H54 (cell line): ENCODE data around the gene MAOB.

ENCODE experiments used
- DNase-seq: peaks from one replicate; pipeline ENCODE4 v3.0.0; 2011; ENCODE audit warnings: low spot score, mixed read lengths; ENCODE audit not compliant: insufficient read length
- FAIRE-seq: peaks from 3 replicates; lab custom pipeline; 2011; peaks lifted over from hg19 to GRCh38; lab: Jason Lieb, UNC
- POLR2A ChIP-seq: IDR thresholded peaks from 2 replicates; pipeline ENCODE4 v1.6.1; 2011; ENCODE audit warnings: low read depth, mild to moderate bottlenecking, low read length

Gene MAOB

DNA sequence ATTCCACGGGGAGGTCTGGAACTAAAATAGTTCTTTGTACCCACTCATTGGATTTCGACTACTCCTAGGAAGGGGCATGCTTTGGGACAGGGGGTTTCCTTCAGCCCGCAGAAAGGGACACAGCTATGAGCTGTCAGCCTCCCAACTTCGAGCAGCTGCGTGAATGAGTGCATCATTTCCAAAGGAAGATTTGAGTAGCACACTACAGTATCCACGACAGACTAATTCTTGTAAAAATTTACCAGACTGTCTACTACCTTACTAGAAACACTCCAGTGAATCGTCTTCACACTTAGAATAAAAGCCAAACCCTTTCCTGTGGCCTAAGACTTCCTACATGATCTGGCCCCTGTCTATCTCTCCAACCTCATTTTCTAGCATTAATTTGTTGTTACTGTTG lies 124.2 kb downstream of the MAOB start:
- DNase-seq = no peak
- no peak for FAIRE-seq
- no peak for TF ChIP-seq POLR2A

GRCh38 chrX:43756076-43756475 lies 126.2 kb downstream of the MAOB start:
- no peak for FAIRE-seq
- no peak for DNase-seq

DNA sequence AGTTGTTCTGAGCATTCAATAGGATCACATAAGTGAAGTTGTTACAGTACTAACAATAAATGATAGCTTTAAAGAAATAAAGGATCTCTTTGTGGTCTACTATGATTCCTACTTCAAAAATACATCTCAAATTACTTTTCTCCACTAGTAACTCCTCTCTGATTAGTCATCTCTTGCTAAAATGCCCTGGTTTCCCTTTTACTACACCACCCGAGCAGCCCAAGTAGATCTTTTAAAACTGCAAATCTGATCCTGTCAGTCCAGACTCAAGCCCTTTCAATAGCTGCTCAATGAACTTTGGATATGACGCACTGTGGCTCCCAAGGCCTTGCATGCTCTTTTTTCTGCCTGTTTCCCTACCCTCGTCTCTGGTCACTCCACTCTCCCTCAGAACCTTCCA lies 128.6 kb downstream of the MAOB start:
- DNase-seq = no peak
- FAIRE-seq = no peak
- TF ChIP-seq POLR2A = no peak

More at GRCh38 chrX:43756076-43756475, 126.2 kb downstream of the MAOB start:
- TF ChIP-seq POLR2A = no peak

- TF ChIP-seq POLR2A = no peak
- no peak for FAIRE-seq
Measured at GRCh38 chrX:43750248-43750676, 132.0 kb downstream of the MAOB start.

GRCh38 chrX:43747476-43747875 lies 134.8 kb downstream of the MAOB start:
- no peak for TF ChIP-seq POLR2A
- DNase-seq = no peak
- no peak for FAIRE-seq

More at GRCh38 chrX:43750248-43750676, 132.0 kb downstream of the MAOB start:
- DNase-seq = peak; percentile 1

GRCh38 chrX:43745938-43746721 lies 136.1 kb downstream of the MAOB start:
- no peak for TF ChIP-seq POLR2A
- DNase-seq (no peak), FAIRE-seq (no peak)

DNA sequence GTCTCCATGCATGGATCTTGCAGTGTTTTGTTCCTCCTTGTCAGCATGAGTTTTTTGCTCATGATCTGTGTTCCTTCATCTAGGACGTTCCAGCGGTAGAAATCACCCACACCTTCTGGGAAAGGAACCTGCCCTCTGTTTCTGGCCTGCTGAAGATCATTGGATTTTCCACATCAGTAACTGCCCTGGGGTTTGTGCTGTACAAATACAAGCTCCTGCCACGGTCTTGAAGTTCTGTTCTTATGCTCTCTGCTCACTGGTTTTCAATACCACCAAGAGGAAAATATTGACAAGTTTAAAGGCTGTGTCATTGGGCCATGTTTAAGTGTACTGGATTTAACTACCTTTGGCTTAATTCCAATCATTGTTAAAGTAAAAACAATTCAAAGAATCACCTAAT lies 138.0 kb downstream of the MAOB start:
- FAIRE-seq = no peak
- no peak for TF ChIP-seq POLR2A
- no peak for DNase-seq

GRCh38 chrX:43743100-43743822 lies 139.0 kb downstream of the MAOB start:
- no peak for FAIRE-seq
- DNase-seq = no peak
- TF ChIP-seq POLR2A = no peak

DNA sequence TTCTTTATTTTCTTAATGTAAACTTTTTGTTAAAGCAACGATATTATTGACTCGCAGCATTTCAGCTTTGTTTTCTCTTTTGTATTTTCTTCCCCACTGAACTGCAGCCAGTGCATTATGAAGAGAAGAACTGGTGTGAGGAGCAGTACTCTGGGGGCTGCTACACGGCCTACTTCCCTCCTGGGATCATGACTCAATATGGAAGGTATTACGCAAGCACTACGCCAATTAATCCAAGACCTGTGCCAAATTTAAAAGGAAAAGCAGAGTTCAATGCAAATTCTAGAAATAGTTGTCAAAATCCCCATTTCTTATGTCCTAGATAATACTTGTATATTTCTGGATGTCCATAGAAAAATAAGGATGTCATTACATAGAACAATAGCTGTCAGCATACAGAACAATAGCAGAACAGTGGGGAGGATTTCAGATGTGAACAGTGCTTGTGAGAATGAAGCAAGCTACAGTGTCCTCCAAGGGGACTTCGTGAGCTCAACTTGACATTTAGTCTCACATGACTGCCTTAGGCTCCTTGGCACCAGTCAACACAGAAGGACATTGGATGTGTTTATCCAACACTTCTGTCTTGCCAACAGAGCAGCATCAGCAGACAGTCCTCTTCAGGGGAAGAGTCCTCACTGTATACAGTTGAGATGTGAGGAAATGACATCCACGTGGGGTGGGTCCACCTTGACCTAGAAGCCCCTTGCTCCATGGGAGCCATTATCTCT lies 140.2 kb downstream of the MAOB start:
- DNase-seq (no peak), FAIRE-seq (no peak)
- TF ChIP-seq POLR2A = no peak

DNA sequence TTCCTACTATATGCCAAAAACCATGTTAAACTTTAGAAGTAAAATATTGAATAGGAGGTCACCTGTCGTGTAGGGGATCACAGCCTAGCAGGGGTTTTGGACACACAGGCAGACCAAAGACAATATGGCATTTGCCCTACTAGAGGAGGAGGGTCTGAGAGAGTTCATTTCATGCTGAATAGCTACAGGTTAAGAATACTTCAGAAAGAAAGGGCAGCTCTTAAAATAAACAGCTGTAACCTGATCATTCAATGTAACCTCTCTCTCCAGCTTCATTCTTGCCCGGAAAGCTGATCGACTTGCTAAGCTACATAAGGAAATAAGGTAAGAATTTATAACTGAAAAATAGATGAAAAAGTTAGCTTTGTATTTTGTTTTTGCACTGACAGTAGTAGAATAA lies 146.3 kb downstream of the MAOB start:
- no peak for TF ChIP-seq POLR2A
- DNase-seq (no peak), FAIRE-seq (no peak)

- no peak for FAIRE-seq
- TF ChIP-seq POLR2A = no peak
- DNase-seq = no peak
Measured at GRCh38 chrX:43735534-43735933, 146.7 kb downstream of the MAOB start.

- no peak for FAIRE-seq
- DNase-seq = no peak
- TF ChIP-seq POLR2A = no peak
Measured at GRCh38 chrX:43734444-43734843, 147.8 kb downstream of the MAOB start.

- no peak for TF ChIP-seq POLR2A
- no peak for FAIRE-seq
- DNase-seq = no peak
Measured at GRCh38 chrX:43733699-43734098, 148.6 kb downstream of the MAOB start.

- FAIRE-seq (no peak), DNase-seq (no peak)
- TF ChIP-seq POLR2A = no peak
Measured at GRCh38 chrX:43731086-43731485, 151.2 kb downstream of the MAOB start.
